HG03280 (cell line): ENCODE data around the gene EMID1.

ENCODE experiments used
- ATAC-seq: cut with Tn5 transposase; IDR thresholded peaks from one replicate; pipeline ENCODE4 v1.9.1; 2021; ENCODE audit warnings: mild to moderate bottlenecking, moderate library complexity; ENCODE audit not compliant: unreplicated experiment

EMID1 gene

GRCh38 chr22:29194184-29194583 lies 11.5 kb upstream of the EMID1 start:
- ATAC-seq: no peak

- no peak for ATAC-seq
Observed at GRCh38 chr22:29195118-29195963, 10.4 kb upstream of the EMID1 start.

- ATAC-seq: no peak
Observed at GRCh38 chr22:29195964-29196666, 9.6 kb upstream of the EMID1 start.

GRCh38 chr22:29197096-29197495 lies 8.6 kb upstream of the EMID1 start:
- ATAC-seq: no peak

- ATAC-seq: no peak
Observed at GRCh38 chr22:29198240-29198639, 7.5 kb upstream of the EMID1 start.

- no peak for ATAC-seq
Observed at GRCh38 chr22:29199702-29200400, 5.8 kb upstream of the EMID1 start.

- ATAC-seq: no peak
Observed at GRCh38 chr22:29200901-29201300, 4.8 kb upstream of the EMID1 start.

GRCh38 chr22:29201782-29202181 lies 3.9 kb upstream of the EMID1 start:
- ATAC-seq: no peak

- ATAC-seq: peak; percentile 72
Observed at GRCh38 chr22:29202212-29203192, 3.2 kb upstream of the EMID1 start.

- no peak for ATAC-seq
Observed at GRCh38 chr22:29203488-29204454, 1.9 kb upstream of the EMID1 start.

GRCh38 chr22:29204455-29205183 lies 1.1 kb upstream of the EMID1 start:
- ATAC-seq: no peak

- no peak for ATAC-seq
Observed at GRCh38 chr22:29205252-29205593, 473 bp upstream of the EMID1 start.

- ATAC-seq: no peak
Observed at GRCh38 chr22:29206372-29207242, 911 bp downstream of the EMID1 start.

- ATAC-seq: no peak
Observed at GRCh38 chr22:29207243-29207550, 1.5 kb downstream of the EMID1 start.

- no peak for ATAC-seq
Observed at GRCh38 chr22:29207562-29208501, 2.1 kb downstream of the EMID1 start.

GRCh38 chr22:29208502-29208862 lies 2.8 kb downstream of the EMID1 start:
- ATAC-seq: no peak
